ENCODE data around the gene EPHA8.

EPHA8 gene

GRCh38 chr1:22528451-22528850, 34.8 kb upstream of the EPHA8 start:
- Mint-ChIP-seq H3K27ac (no peak overlapping the region), H3K4me1 (ENCODE audit: low read depth) (peaks cover 10% of the 10 kb centered on the region), H3K27me3 (no peaks in the 10 kb centered on the region), H3K9me3 (no peaks in the 10 kb centered on the region), H3K36me3 (ENCODE audit: low read depth) (peaks cover 90% of the 10 kb centered on the region), H3K4me3 (no peak overlapping the region)
- intact Hi-C loops (cut with micrococcal nuclease) = no loop called here

GRCh38 chr1:22529901-22530621, 33.2 kb upstream of the EPHA8 start:
- Mint-ChIP-seq H3K27me3 (no peaks in the 10 kb centered on the region), H3K4me1 (ENCODE audit: low read depth) (no peaks in the 10 kb centered on the region), H3K27ac (no peak overlapping the region), H3K4me3 (no peak overlapping the region), H3K36me3 (ENCODE audit: low read depth) (peaks cover 85% of the 10 kb centered on the region), H3K9me3 (no peaks in the 10 kb centered on the region)
- intact Hi-C loops (cut with micrococcal nuclease) = no loop called here

- intact Hi-C loops (cut with micrococcal nuclease) = no loop called here
- Mint-ChIP-seq H3K27me3 (no peaks in the 10 kb centered on the region), H3K36me3 (ENCODE audit: low read depth) (peaks cover 85% of the 10 kb centered on the region), H3K9me3 (no peaks in the 10 kb centered on the region), H3K27ac (no peak overlapping the region), H3K4me1 (ENCODE audit: low read depth) (no peaks in the 10 kb centered on the region), H3K4me3 (no peak overlapping the region)
Observed at GRCh38 chr1:22530715-22531114, 32.6 kb upstream of the EPHA8 start.

GRCh38 chr1:22531251-22531650, 32.0 kb upstream of the EPHA8 start:
- H3K9me3 Mint-ChIP-seq = no peaks in the 10 kb centered on the region
- no peaks in the 10 kb centered on the region for H3K27me3 Mint-ChIP-seq
- no peaks in the 10 kb centered on the region for H3K4me1 Mint-ChIP-seq (ENCODE audit: low read depth)

GRCh38 chr1:22533244-22533895, 29.9 kb upstream of the EPHA8 start:
- Mint-ChIP-seq H3K4me1 (ENCODE audit: low read depth) (no peaks in the 10 kb centered on the region), H3K27me3 (no peaks in the 10 kb centered on the region), H3K36me3 (ENCODE audit: low read depth) (peaks cover 76% of the 10 kb centered on the region), H3K9me3 (no peaks in the 10 kb centered on the region), H3K27ac (peak overlapping the region; percentile 33), H3K4me3 (no peak overlapping the region)
- intact Hi-C loops (cut with micrococcal nuclease) = no loop called here

More at GRCh38 chr1:22531251-22531650, 32.0 kb upstream of the EPHA8 start:
- intact Hi-C loops (cut with micrococcal nuclease) = no loop called here
- H3K36me3 Mint-ChIP-seq (ENCODE audit: low read depth) = peaks cover 85% of the 10 kb centered on the region
- no peak overlapping the region for H3K4me3 Mint-ChIP-seq
- no peak overlapping the region for H3K27ac Mint-ChIP-seq

GRCh38 chr1:22534951-22535350, 28.3 kb upstream of the EPHA8 start:
- Mint-ChIP-seq H3K9me3 (no peaks in the 10 kb centered on the region), H3K27ac (no peak overlapping the region), H3K4me3 (no peak overlapping the region), H3K4me1 (ENCODE audit: low read depth) (peaks cover under 1% of the 10 kb centered on the region), H3K36me3 (ENCODE audit: low read depth) (peaks cover 60% of the 10 kb centered on the region), H3K27me3 (no peaks in the 10 kb centered on the region)
- intact Hi-C loops (cut with micrococcal nuclease) = no loop called here

GRCh38 chr1:22535399-22535798, 27.9 kb upstream of the EPHA8 start:
- peaks cover 5% of the 10 kb centered on the region for H3K4me1 Mint-ChIP-seq (ENCODE audit: low read depth)
- no peaks in the 10 kb centered on the region for H3K9me3 Mint-ChIP-seq
- intact Hi-C loops (cut with micrococcal nuclease) = no loop called here
- H3K27ac Mint-ChIP-seq = no peak overlapping the region
- H3K4me3 Mint-ChIP-seq = no peak overlapping the region
- peaks cover 56% of the 10 kb centered on the region for H3K36me3 Mint-ChIP-seq (ENCODE audit: low read depth)
- H3K27me3 Mint-ChIP-seq = no peaks in the 10 kb centered on the region

GRCh38 chr1:22536506-22536905, 26.8 kb upstream of the EPHA8 start:
- peaks cover 51% of the 10 kb centered on the region for H3K36me3 Mint-ChIP-seq (ENCODE audit: low read depth)
- intact Hi-C loops (cut with micrococcal nuclease) = no loop called here
- no peaks in the 10 kb centered on the region for H3K9me3 Mint-ChIP-seq
- H3K27ac Mint-ChIP-seq = no peak overlapping the region
- no peak overlapping the region for H3K4me3 Mint-ChIP-seq
- peaks cover 8% of the 10 kb centered on the region for H3K4me1 Mint-ChIP-seq (ENCODE audit: low read depth)
- no peaks in the 10 kb centered on the region for H3K27me3 Mint-ChIP-seq

- Mint-ChIP-seq H3K4me3 (no peak overlapping the region), H3K27ac (no peak overlapping the region), H3K36me3 (ENCODE audit: low read depth) (peaks cover 43% of the 10 kb centered on the region), H3K9me3 (no peaks in the 10 kb centered on the region), H3K4me1 (ENCODE audit: low read depth) (peaks cover 8% of the 10 kb centered on the region), H3K27me3 (no peaks in the 10 kb centered on the region)
- intact Hi-C loops (cut with micrococcal nuclease) = no loop called here
Observed at GRCh38 chr1:22537441-22538139, 25.7 kb upstream of the EPHA8 start.

- H3K4me1 Mint-ChIP-seq (ENCODE audit: low read depth) = peaks cover 8% of the 10 kb centered on the region
- H3K36me3 Mint-ChIP-seq (ENCODE audit: low read depth) = peaks cover 26% of the 10 kb centered on the region
- peaks cover 1% of the 10 kb centered on the region for H3K27me3 Mint-ChIP-seq
- H3K9me3 Mint-ChIP-seq = no peaks in the 10 kb centered on the region
- intact Hi-C loops (cut with micrococcal nuclease) = loop anchor here (5.0 kb wide), 1 partner anchor 103 kb away; the partner anchor contains the start of gene C1QC
- H3K27ac Mint-ChIP-seq = no peak overlapping the region
- H3K4me3 Mint-ChIP-seq = no peak overlapping the region
Observed at GRCh38 chr1:22539510-22540118, 23.7 kb upstream of the EPHA8 start.

GRCh38 chr1:22540337-22540736, 23.0 kb upstream of the EPHA8 start:
- Mint-ChIP-seq H3K27me3 (peaks cover 1% of the 10 kb centered on the region), H3K4me1 (ENCODE audit: low read depth) (peaks cover 8% of the 10 kb centered on the region), H3K36me3 (ENCODE audit: low read depth) (peaks cover 21% of the 10 kb centered on the region), H3K4me3 (no peak overlapping the region), H3K27ac (no peak overlapping the region), H3K9me3 (no peaks in the 10 kb centered on the region)
- intact Hi-C loops (cut with micrococcal nuclease) = loop anchor here (5.0 kb wide), 1 partner anchor 102 kb away; the partner anchor contains the start of gene C1QC

- intact Hi-C loops (cut with micrococcal nuclease) = loop anchor here (5.0 kb wide), 1 partner anchor 99 kb away; the partner anchor contains the start of gene C1QC
- Mint-ChIP-seq H3K27me3 (peaks cover 16% of the 10 kb centered on the region), H3K27ac (no peak overlapping the region), H3K9me3 (no peaks in the 10 kb centered on the region), H3K4me3 (no peak overlapping the region), H3K36me3 (ENCODE audit: low read depth) (no peaks in the 10 kb centered on the region), H3K4me1 (ENCODE audit: low read depth) (peaks cover 8% of the 10 kb centered on the region)
Observed at GRCh38 chr1:22542886-22543285, 20.4 kb upstream of the EPHA8 start.

- no peak overlapping the region for H3K4me3 Mint-ChIP-seq
- no peak overlapping the region for H3K27ac Mint-ChIP-seq
- intact Hi-C loops (cut with micrococcal nuclease) = loop anchor here (5.0 kb wide), 1 partner anchor 99 kb away; the partner anchor contains the start of gene C1QC
- H3K4me1 Mint-ChIP-seq (ENCODE audit: low read depth) = peaks cover 8% of the 10 kb centered on the region
- H3K9me3 Mint-ChIP-seq = no peaks in the 10 kb centered on the region
- H3K27me3 Mint-ChIP-seq = peaks cover 23% of the 10 kb centered on the region
- H3K36me3 Mint-ChIP-seq (ENCODE audit: low read depth) = no peaks in the 10 kb centered on the region
Observed at GRCh38 chr1:22543679-22544078, 19.6 kb upstream of the EPHA8 start.

- intact Hi-C loops (cut with micrococcal nuclease) = loop anchor here (5.0 kb wide), 1 partner anchor 98 kb away; the partner anchor contains the start of gene C1QC
- H3K4me3 Mint-ChIP-seq = no peak overlapping the region
- H3K4me1 Mint-ChIP-seq (ENCODE audit: low read depth) = peaks cover 8% of the 10 kb centered on the region
- H3K36me3 Mint-ChIP-seq (ENCODE audit: low read depth) = no peaks in the 10 kb centered on the region
- H3K9me3 Mint-ChIP-seq = no peaks in the 10 kb centered on the region
- peaks cover 26% of the 10 kb centered on the region for H3K27me3 Mint-ChIP-seq
- no peak overlapping the region for H3K27ac Mint-ChIP-seq
Observed at GRCh38 chr1:22544606-22545005, 18.7 kb upstream of the EPHA8 start.

Measured in dendritic cell treated with granulocyte-macrophage colony-stimulating factor and Interleukin-4, amounts not matched to agents 40 ng/mL and 50 ng/mL, for 4 days (primary cell).